HG03460 (cell line): ENCODE measurements around the gene EVPL.
"Not testable (repeated sequence)": the region's sequence is repeated elsewhere in the genome, so short reads cannot be mapped to it uniquely, and the experiment has no call there.

ENCODE experiments used
- ATAC-seq: cut with Tn5 transposase; IDR thresholded peaks from one replicate; pipeline ENCODE4 v1.9.1; 2021; ENCODE audit not compliant: unreplicated experiment

Gene EVPL

GRCh38 chr17:76000016-76000754, 26.9 kb downstream of the EVPL start:
- no peak for ATAC-seq

GRCh38 chr17:75998327-75998795, 28.7 kb downstream of the EVPL start:
- ATAC-seq: no peak

GRCh38 chr17:75996665-75997590, 30.2 kb downstream of the EVPL start:
- ATAC-seq: no peak

- ATAC-seq: no peak
Observed at GRCh38 chr17:75995385-75995925, 31.7 kb downstream of the EVPL start.

GRCh38 chr17:75994802-75995370, 32.2 kb downstream of the EVPL start:
- no peak for ATAC-seq

- ATAC-seq: no peak
Observed at GRCh38 chr17:75991396-75991795, 35.7 kb downstream of the EVPL start.

DNA sequence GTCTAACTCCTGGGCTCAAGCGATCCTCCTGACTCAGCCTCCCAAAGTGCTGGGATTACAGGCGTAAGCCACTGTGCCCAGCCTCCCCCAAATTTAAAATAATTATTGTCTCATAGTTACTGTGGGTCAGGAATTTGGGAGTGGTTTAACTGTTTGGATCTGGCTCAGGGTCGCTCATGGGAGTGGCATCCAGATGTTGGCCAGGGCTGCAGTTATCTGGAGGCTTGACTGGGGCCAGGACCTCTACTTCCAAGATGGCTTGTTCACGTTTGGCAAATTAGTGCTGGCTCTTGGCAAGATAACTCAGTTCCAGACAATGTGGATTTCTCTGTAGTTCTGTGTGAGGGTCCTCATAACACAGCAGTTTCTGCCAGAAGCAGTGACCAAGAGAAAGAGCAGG, 40.1 kb downstream of the EVPL start:
- no peak for ATAC-seq

DNA sequence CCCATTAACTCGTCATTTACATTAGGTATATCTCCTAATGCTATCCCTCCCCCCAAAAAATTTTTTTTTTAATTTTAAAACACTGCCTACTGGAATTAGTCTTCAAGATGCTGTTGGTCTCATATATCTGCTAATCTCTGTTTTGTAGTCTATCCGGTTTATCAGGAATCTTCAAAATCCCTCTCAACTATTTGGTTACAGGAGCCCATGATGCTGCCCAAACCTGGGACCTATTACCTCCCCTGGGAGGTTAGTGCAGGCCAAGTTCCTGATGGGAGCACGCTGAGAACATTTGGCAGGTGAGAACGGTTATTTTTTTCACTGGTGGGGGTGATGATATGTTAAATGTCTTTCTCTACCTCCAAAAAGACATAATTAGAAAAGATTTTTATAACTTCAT, 41.1 kb downstream of the EVPL start:
- no peak for ATAC-seq

DNA sequence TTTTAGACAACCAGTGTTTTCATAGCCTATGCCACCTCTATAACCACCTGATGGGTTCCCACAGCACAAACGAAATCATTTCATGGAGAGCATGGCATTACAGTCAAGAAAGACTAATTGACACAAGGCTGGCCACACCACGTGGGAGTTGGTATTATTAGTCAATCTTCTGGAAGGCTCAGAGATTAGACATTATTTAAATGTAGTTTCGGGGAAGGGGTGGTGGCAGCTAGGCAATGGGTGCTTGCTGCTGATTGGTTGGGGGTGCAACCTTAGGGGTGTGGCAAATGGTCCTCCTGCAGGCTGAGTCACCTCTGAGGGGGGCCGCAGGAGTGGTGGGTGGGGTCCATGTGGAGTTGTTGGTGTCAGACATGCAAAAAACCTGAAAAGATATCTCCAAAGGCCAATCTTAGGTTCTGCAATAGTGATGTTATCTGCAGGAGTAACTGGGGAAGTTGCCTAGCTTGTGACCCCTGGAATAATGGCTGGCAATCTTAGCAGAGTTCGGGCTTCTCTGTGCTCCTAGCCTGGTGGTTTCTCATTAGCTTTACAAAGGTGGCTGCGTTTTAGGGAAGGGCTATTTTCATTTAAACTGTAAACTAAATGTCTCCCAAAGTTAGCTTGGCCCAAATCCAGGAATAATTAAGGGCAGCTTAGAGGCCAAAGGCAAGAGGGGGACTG, 43.5 kb downstream of the EVPL start:
- ATAC-seq: no peak

- no peak for ATAC-seq
Observed at GRCh38 chr17:75981019-75981615, 46.0 kb downstream of the EVPL start.

DNA sequence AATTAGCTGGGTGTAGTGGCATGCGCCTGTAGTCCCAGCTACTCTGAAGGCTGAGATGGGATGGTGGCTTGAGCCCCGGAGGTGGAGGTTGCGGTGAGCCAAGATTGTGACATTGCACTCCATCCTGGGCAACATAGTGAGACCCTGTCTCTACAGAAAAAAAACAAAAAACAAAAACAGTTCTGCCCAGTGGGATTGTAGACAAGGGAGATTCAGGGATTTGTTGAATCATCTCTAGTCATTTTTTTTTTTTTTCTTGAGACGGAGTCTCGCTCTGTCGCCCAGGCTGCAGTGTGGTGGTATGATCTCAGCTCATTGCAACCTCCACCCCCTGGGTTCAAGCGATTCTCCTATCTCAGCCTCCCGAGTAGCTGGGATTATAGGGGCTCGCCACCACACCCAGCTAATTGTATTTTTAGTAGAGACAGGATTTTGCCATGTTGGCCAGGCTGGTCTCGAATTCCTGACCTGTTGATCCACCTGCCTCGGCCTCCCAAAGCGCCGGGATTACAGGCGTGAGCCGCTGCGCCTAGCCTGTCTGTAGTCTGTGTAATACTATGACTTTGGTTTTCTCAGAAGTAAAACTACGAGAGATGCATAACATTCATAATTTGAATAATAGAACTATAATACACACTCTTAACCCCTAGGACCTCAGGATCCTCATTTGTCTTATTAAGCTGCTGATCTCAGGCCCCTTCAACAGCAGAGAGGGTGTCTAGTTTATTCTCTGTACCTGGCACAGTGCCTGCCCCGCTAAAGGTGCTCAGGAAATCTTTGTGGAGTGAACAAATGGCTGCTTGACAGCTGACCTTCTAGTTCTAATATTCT, 46.7 kb downstream of the EVPL start:
- no peak for ATAC-seq

DNA sequence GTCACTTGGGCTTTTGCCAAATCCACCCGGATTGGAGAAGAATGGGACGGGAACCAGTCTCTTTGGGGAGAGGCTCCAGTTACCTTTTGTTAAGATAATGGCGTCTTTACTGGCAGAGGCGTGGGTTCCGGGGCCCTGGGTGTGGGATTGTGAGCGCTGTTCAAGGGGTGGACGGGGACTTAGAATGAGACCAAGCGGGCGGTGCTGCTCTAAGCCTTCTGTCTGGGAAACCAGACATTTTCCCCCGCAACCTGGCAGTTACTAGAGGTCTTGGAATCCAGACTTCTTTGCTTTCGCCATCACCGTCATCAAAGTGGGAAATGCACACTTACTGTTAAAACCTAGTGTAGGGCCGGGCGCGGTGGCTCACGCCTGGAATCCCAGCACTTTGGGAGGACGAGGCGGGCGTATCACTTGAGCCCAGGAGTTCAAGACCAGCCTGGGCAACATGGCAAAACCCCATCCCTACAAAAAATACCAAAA, 47.4 kb downstream of the EVPL start:
- ATAC-seq: peak; percentile 18

GRCh38 chr17:75978938-75979704, 48.0 kb downstream of the EVPL start, which contains the start of the genes ACOX1 and TEN1:
TSS of gene ACOX1 (minus strand) at chr17:75979166. CDS start at chr17:75979073, 93 bp downstream.
TSS of gene TEN1 (plus strand) at chr17:75979240. CDS start at chr17:75986193, 6,953 bp downstream.
- ATAC-seq: peak; percentile 92

- no peak for ATAC-seq
Observed at GRCh38 chr17:75976175-75976848, 50.8 kb downstream of the EVPL start.

DNA sequence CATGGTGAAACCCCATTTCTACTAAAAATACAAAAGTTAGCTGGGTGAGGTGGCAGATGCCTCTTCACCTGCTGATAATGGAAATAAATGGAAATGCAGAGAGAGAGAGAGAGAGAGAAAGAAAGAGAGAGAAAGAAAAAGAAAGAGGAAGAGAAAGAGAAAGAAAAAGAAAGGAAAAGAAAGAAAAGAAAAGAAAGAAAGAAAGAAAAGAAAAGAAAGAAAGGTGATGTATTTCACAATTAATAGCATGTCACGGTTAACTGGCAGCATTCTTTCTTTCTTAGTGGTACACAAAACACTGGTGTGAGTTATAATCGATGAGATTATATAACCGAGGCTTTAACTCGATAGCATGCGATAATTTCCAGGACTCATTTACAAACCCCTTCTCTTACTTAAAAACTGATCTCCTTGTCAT, 51.3 kb downstream of the EVPL start:
- no peak for ATAC-seq

GRCh38 chr17:75975187-75975586, 51.9 kb downstream of the EVPL start:
- ATAC-seq: not testable (repeated sequence)

GRCh38 chr17:75970626-75971025, 56.5 kb downstream of the EVPL start:
- ATAC-seq: no peak

DNA sequence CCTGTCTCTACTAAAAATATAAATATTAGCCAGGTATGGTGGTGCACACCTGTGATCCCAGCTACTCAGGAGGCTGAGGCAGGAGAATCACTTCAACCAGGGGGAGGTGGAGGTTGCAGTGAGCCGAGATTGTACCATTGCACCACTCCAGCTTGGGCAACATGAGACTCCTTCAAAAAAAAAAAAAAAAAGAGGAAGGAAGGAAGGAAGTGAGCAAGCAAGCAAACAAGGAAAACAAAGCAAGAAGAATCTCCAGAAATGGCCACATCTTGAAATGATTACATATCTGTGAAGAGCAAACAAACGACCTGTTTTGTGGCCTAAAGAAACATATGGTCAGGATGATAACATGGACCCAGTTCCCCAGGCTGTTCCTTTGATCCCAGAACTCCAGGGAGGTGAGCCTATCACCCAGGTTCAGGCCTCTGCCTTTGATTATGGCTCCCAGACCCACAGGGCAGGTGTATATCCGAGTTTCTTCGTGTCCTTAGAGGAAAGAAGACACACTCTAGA, 57.0 kb downstream of the EVPL start:
- no peak for ATAC-seq
